OCI-LY7 (cell line): ENCODE measurements around the gene ZNF750. TPM values are rescaled to one million over a fixed set of nuclear protein-coding genes. Genes with fewer than 3 reads are reported as not detected.

Experiments
- total RNA-seq, 2 experiments: library from RNA; depleted of rRNA in 1 of 2; stranded (reverse); fragments of >200 nt in 1 of 2; shearing (Covaris generic) in 1 of 2; gene quantifications; 2 replicates each; pipeline ENCODE4 v1.2.3, GENCODE V29; 2014 to 2022

ZNF750 gene
- total RNA-seq, 2 experiments from 2014 or later = not detected

Other genes starting within 250 kb of the ZNF750 start
- 59.0 and 61.7 TPM in 2 replicates for gene WDR45B, start 191.6 kb downstream of the ZNF750 start, total RNA-seq (2014; rRNA removed; shearing (Covaris generic))
- 78.9 and 81.9 TPM in 2 replicates for gene WDR45B, start 191.6 kb downstream of the ZNF750 start, total RNA-seq (2022)
- gene RAB40B, start 141.3 kb downstream of the ZNF750 start, total RNA-seq (2014; rRNA removed; shearing (Covaris generic)) = 10.1 and 22.1 TPM in 2 replicates
- 20.7 and 21.4 TPM in 2 replicates for gene RAB40B, start 141.3 kb downstream of the ZNF750 start, total RNA-seq (2022)
- gene FN3KRP, start 123.3 kb downstream of the ZNF750 start, total RNA-seq (2014; rRNA removed; shearing (Covaris generic)) = 52.1 and 56.5 TPM in 2 replicates
- 91.8 and 99.4 TPM in 2 replicates for gene FN3KRP, start 123.3 kb downstream of the ZNF750 start, total RNA-seq (2022)
- 3.8 and 5.0 TPM in 2 replicates for gene FN3K, start 104.4 kb downstream of the ZNF750 start, total RNA-seq (2014; rRNA removed; shearing (Covaris generic))
- 31.2 and 32.3 TPM in 2 replicates for gene FN3K, start 104.4 kb downstream of the ZNF750 start, total RNA-seq (2022)
- gene TBCD, start 88.0 kb downstream of the ZNF750 start, total RNA-seq (2014; rRNA removed; shearing (Covaris generic)) = 57.0 and 87.8 TPM in 2 replicates
- gene TBCD, start 88.0 kb downstream of the ZNF750 start, total RNA-seq (2022) = 134 and 145 TPM in 2 replicates
- 16.9 and 18.8 TPM in 2 replicates for gene METRNL, start 239.6 kb upstream of the ZNF750 start, total RNA-seq (2014; rRNA removed; shearing (Covaris generic))
- gene METRNL, start 239.6 kb upstream of the ZNF750 start, total RNA-seq (2022) = 19.3 and 23.3 TPM in 2 replicates